GM18907 (cell line): ENCODE results near the gene SLC25A33.
"Not testable (repeated sequence)": the region's sequence is repeated elsewhere in the genome, so short reads cannot be mapped to it uniquely, and the experiment has no call there.

Experiments used
- ATAC-seq: cut with Tn5 transposase; IDR thresholded peaks from one replicate; pipeline ENCODE4 v1.9.1; 2021; ENCODE audit warnings: mild to moderate bottlenecking, moderate library complexity; ENCODE audit not compliant: unreplicated experiment

SLC25A33 gene

GRCh38 chr1:9539165-9539828 lies at the start of gene SLC25A33:
SLC25A33 (plus strand) TSS chr1:9539465; CDS start chr1:9539692, 227 bp downstream.
- ATAC-seq: peak; percentile 93

- no peak for ATAC-seq
Observed at GRCh38 chr1:9490605-9491339, 48.5 kb upstream of the SLC25A33 start.

- ATAC-seq: no peak
Observed at GRCh38 chr1:9493326-9493725, 45.9 kb upstream of the SLC25A33 start.

GRCh38 chr1:9494936-9495758 lies 44.1 kb upstream of the SLC25A33 start:
- ATAC-seq: peak; percentile 48

GRCh38 chr1:9495854-9496374 lies 43.4 kb upstream of the SLC25A33 start:
- no peak for ATAC-seq

- ATAC-seq: no peak
Observed at GRCh38 chr1:9500756-9501754, 38.2 kb upstream of the SLC25A33 start.

- no peak for ATAC-seq
Observed at GRCh38 chr1:9503001-9503675, 36.1 kb upstream of the SLC25A33 start.

- no peak for ATAC-seq
Observed at GRCh38 chr1:9505143-9505542, 34.1 kb upstream of the SLC25A33 start.

GRCh38 chr1:9506901-9507300 lies 32.4 kb upstream of the SLC25A33 start:
- no peak for ATAC-seq

- ATAC-seq: no peak
Observed at GRCh38 chr1:9510130-9510529, 29.1 kb upstream of the SLC25A33 start.

- not testable (repeated sequence) for ATAC-seq
Observed at GRCh38 chr1:9515550-9515949, 23.7 kb upstream of the SLC25A33 start.

- no peak for ATAC-seq
Observed at GRCh38 chr1:9518454-9518998, 20.7 kb upstream of the SLC25A33 start.

- ATAC-seq: no peak
Observed at GRCh38 chr1:9520411-9520810, 18.9 kb upstream of the SLC25A33 start.

- ATAC-seq: no peak
Observed at GRCh38 chr1:9529190-9529589, 10.1 kb upstream of the SLC25A33 start.

GRCh38 chr1:9530320-9530719 lies 8.9 kb upstream of the SLC25A33 start:
- ATAC-seq: no peak

GRCh38 chr1:9534953-9535352 lies 4.3 kb upstream of the SLC25A33 start:
- ATAC-seq: no peak

GRCh38 chr1:9536301-9536700 lies 3.0 kb upstream of the SLC25A33 start:
- no peak for ATAC-seq

GRCh38 chr1:9537863-9538668 lies 1.2 kb upstream of the SLC25A33 start:
- no peak for ATAC-seq
